Stimulated activated CD8-positive, alpha-beta memory T cell treated with anti-CD3 and anti-CD28 coated beads, Interleukin-15, amount 100 ng/mL, for 48 hours (primary cell): Measurements from ENCODE around the gene NCAPG.

Experiments used
- DNase-seq, 2 donors: peaks; one replicate each; pipeline ENCODE4 v3.0.0-alpha.2; 2020; ENCODE audit warnings: low read depth in 2 of 2

Gene NCAPG

DNA sequence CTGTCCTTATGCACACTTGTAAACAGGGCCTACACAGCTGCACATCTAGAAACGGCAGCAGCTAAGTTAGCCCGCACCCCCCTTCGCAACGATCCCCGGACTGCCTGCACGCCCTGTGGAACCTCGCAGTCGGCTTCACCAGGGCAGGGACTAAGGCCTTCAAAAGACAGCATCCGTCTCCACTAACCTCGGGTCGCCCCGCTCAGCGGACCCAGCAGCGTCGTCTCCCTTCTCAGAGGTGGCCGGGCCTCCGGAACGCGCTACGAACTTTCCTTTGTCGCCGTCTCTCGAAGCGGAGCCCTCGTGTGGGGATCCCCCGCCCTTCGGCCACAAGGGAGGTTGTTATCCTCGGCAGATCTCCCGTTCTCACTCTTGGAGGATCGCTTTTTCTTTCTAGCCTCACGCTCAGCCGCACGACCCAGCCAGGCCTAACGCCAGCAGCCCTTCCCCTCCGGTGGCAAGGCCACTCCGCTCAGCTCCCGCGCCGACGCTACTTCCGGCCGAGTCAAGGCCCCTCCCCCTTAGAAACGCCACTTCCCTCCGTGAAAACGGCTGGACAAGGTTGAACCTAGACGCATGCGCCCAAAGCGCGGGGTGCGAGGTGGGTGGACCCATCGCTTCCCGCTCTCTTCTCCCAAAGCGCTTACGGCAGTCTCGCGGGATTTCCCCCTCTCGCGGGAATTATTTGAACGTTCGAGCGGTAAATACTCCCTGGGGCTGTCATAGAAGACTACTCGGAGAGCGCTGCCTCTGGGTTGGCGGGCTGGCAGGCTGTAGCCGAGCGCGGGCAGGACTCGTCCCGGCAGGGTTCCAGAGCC, at the start of gene NCAPG, which contains the start of gene DCAF16:
TSS of gene NCAPG (plus strand) at position 720 of the 818 bp plus-strand sequence. CDS start 99 bp downstream, outside the sequence.
TSS of gene DCAF16 (minus strand) at position 498 of the 818 bp plus-strand sequence. CDS start 6,616 bp downstream, outside the sequence.
- DNase-seq, result peak; percentile 98 to 99

- DNase-seq, result no peak
Measured at GRCh38 chr4:17761062-17761461, 49.7 kb upstream of the NCAPG start.

DNA sequence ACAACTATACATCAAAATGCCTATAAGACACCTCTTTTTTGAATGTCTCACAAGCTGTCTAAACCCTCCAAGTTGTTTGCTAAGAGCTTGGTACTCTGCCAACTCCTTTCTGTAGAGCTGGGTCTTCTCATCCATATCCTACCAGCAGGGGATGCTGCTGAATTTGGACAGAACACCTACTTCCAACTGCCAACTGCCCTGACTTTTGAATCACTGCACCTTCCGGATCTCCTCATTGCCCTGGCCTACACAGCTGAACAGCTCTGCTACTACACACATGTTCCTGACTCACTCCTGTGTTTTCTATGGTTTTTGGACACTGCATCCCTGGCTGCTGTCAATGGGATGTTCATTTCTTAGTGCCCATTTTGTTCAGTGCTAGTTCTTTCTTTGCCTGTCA, 48.1 kb upstream of the NCAPG start:
- DNase-seq, result no peak

GRCh38 chr4:17763416-17763815, 47.4 kb upstream of the NCAPG start:
- no peak for DNase-seq

- DNase-seq, result no peak
Measured at GRCh38 chr4:17763931-17764330, 46.8 kb upstream of the NCAPG start.

DNA sequence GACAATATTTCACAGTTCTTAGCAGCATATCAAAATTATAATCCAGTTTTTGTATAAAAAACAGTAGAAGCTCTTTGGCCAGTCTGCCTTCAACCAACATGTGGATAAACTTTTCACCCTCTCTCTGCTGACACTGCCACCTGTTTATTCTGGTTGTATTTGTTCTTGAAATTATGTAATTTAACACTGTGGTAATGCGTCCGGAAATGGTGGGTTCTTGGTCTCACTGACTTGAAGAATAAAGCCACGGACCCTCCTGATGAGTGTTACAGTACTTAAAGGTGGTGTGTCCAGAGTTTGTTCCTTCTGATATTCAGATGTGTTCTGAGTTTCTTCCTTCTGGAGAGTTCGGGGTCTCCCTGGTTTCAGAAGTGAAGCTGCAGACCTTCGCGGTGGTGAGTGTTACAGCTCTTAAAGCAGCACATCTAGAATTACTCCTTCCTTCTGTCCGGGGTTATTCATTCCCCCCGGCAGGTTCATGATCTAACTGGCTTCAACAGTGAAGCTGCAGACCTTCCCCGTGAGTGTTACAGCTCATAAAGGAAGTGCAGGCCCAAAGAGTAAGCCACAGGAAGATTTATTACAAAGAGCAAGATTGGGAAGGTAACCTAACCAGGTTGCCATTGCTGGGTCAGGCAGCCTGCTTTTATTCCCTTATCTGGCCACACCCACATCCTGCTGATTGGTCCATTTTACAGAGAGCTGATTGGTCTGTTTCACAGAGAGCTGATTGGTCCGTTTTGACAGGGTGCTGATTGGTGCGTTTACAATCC, 45.1 kb upstream of the NCAPG start:
- no peak for DNase-seq

- DNase-seq, result no peak
Measured at GRCh38 chr4:17766826-17767458, 43.8 kb upstream of the NCAPG start.

DNA sequence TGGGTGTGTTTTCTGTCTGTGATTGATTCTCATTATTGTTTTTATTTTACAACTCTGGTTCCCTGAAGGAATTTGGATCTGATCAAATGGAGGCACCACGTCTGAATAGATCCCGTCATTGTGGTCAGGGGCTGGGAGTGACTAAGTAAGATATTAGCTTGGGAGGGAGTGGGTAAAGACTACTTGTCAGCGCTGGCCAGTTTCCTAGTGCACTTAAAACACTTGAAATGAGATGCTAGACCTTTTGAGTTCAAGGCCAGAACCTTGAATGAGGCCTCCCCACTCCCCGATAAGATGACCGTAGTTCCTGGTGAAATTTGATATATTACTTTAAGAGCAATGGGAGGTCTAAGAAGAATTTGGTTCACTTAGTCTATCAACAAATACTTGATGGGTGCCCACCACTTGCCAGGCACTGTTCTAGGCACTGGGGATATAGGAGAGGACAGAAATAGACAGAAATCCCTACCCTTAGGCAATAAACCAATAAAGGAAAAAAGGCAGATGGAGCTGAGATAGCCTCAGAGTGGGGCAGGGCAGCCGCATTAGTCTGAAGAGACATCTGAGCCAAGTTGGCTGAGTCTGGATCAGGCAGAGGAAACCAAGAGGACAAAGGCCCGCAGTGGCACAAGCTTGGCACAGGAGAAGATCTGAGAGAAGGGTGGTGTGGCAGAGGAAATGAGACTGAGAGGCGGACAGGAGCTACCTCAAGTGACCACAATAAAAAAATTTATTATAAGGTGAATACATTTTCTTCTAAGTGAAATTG, 41.2 kb upstream of the NCAPG start:
- no peak for DNase-seq

DNA sequence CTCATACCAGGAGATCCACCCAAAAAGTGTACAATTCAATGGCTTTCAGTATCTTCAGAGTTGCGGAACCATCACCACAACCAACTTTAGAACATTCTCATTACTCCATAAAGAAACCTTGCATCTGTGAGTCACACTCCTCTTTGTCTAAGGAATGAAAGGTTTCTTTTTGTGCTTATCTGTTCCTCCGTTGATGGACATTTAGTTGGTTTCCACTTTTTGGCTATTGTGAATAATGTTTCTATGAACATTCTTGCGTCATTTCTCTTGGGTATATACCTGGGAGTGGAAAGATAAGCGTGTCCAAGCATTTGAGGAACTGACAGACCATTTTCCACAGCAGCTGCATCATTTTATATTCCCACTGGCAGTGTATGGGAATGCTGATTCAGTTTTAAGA, 39.9 kb upstream of the NCAPG start:
- DNase-seq, result no peak

DNA sequence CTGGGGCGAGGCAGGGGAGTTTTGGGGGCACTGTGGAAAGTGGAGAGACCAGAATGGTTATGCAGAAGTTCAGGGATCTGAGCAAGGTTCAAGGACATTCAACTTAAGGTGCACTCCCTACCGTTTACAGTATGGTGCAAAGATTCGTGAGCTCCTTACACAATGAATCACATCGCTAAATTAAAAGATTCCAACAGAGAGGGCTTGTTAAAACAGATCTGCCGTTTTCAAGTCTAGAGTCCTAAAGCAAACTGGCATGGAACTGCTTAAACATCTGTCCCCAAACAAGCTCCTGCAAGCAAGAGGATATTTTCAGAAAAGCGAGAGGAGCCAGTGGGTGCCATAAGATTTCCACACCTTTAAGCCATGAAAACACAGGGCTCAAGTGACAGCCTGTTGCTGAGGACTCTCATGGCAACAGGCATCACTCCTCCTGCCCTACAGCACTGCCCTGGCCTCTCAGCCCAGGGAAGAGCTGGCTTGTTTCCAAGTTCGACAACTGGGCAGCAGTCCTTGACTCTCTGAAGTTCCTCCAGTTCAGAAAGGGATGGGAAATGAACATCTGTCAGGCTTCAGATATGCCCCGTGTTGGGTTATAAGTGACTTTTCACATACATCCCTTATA, 39.4 kb upstream of the NCAPG start:
- DNase-seq, result no peak

GRCh38 chr4:17773135-17773698, 37.6 kb upstream of the NCAPG start:
- DNase-seq, result no peak

- no peak for DNase-seq
Measured at GRCh38 chr4:17778431-17778830, 32.3 kb upstream of the NCAPG start.

GRCh38 chr4:17780501-17781299, 30.1 kb upstream of the NCAPG start:
- DNase-seq, result no peak

DNA sequence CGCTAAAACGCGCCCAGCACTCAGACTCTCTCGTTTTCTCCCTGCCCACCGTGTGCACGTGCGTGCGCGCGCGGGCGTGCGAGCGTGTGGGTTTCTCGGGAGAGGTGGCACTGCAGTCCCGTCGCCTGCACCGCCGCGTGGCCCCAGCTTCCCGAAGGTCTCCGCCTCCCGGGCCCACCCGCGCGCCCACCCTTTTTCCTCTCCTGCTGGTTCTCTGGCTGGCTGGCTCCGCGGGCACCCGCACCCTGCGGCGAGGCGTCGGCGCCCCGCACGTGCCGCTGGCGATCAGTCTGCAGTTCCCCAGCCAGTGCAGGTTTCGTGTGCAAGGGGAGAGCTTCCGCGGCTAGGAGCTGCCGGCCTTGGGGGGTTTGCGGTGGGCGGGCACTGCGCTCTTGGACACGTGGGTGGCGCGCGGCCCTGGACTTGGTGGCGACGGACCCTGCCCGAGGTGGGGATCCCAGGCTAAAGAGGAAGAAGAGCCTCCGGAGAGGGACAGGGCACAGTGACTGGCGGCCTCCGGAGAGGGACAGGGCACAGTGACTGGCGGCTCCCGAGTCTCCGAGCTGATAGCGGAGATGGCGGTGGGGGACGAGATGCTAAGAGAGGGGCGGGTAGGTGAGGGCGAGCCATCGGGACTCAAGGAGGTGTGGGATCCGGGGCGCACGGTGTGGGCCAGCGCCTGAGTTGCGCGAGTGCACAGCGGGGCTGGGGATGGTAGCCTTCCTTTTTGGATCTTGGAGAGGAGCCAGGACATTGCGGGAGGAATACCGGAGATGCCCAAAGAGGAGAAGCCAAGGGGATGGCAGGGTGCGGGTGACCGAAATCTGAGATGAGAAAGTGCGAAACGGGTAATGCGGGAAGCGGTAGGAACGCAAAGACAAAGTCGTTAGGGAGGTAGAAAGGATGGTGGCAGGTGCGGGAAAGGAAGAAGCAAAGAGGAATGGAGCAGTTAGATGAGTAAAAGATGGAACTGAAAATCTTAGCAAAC, 29.2 kb upstream of the NCAPG start, which contains the start of gene FAM184B:
TSS of gene FAM184B (minus strand) at position 322 of the 988 bp plus-strand sequence. CDS start 322 bp downstream, outside the sequence.
- no peak for DNase-seq

GRCh38 chr4:17785858-17786257, 24.9 kb upstream of the NCAPG start:
- no peak for DNase-seq

DNA sequence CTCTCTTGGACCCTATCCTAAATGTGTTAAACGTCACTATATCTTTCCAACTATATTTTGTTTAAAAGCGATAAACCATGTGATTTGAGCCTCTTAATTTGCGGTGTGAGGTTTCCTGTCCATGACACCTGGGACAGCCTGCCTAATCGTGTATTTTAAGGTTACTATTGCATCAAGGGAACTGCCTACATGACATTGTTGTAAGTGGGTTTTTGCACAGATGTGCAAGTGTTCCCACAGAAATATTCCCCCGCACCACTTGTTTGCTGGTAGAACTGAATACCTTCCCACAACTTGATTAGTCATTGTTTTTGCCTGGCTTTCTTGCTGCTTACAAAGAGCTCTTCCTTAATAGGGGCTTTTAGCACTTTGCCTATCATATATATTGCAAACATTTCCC, 24.2 kb upstream of the NCAPG start:
- no peak for DNase-seq

GRCh38 chr4:17787315-17787714, 23.5 kb upstream of the NCAPG start:
- no peak for DNase-seq

- DNase-seq, result no peak
Measured at GRCh38 chr4:17788956-17789355, 21.8 kb upstream of the NCAPG start.

DNA sequence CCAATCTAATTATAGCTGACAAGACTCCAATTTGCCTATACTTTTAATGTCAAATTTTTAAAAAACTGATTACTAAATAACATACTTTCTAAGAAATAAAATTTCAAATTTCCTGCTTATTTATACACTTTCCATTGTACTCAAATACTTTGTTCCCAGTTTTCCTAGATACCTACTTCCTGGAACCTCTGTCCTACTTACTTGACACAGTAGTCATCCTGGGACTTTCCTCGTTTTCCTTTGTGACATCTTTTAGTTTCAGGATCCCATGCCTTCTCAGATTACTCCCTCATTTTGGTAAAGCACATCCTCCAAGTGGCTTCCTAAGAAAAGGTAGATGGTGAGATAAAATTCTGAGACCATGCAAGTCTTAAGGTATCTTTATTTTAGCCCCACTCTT, 16.0 kb upstream of the NCAPG start:
- DNase-seq, result no peak
